ENCODE measurements around the gene HIVEP3.
A peak's percentile ranks its signal among the peaks of the same experiment; 100 is the strongest.

HIVEP3 gene

GRCh38 chr1:41528106-41528505 is 390.6 kb downstream of the HIVEP3 start:
- no peak for DNase-seq (ENCODE audit: low read depth in 2 of 2, low spot score in 1 of 2)

- DNase-seq (ENCODE audit: low read depth in 2 of 2, low spot score in 1 of 2) = no peak
Observed at GRCh38 chr1:41526956-41527561, 391.7 kb downstream of the HIVEP3 start.

- DNase-seq (ENCODE audit: low read depth in 2 of 2, low spot score in 1 of 2) = no peak
Observed at GRCh38 chr1:41525891-41526587, 392.7 kb downstream of the HIVEP3 start.

- no peak for DNase-seq (ENCODE audit: low read depth in 2 of 2, low spot score in 1 of 2)
Observed at GRCh38 chr1:41524676-41525675, 393.7 kb downstream of the HIVEP3 start.

- no peak for DNase-seq (ENCODE audit: low read depth in 2 of 2, low spot score in 1 of 2)
Observed at GRCh38 chr1:41523949-41524675, 394.6 kb downstream of the HIVEP3 start.

GRCh38 chr1:41523071-41523470 is 395.7 kb downstream of the HIVEP3 start:
- no peak for DNase-seq (ENCODE audit: low read depth in 2 of 2, low spot score in 1 of 2)

GRCh38 chr1:41521766-41522165 is 397.0 kb downstream of the HIVEP3 start:
- no peak for DNase-seq (ENCODE audit: low read depth in 2 of 2, low spot score in 1 of 2)

- no peak for DNase-seq (ENCODE audit: low read depth in 2 of 2, low spot score in 1 of 2)
Observed at GRCh38 chr1:41520951-41521752, 397.6 kb downstream of the HIVEP3 start.

- DNase-seq (ENCODE audit: low read depth in 2 of 2, low spot score in 1 of 2) = no peak
Observed at GRCh38 chr1:41519667-41520066, 399.1 kb downstream of the HIVEP3 start.

GRCh38 chr1:41518471-41518870 is 400.3 kb downstream of the HIVEP3 start:
- no peak for DNase-seq (ENCODE audit: low read depth in 2 of 2, low spot score in 1 of 2)

GRCh38 chr1:41517062-41517438 is 401.7 kb downstream of the HIVEP3 start:
- DNase-seq (ENCODE audit: low read depth in 2 of 2, low spot score in 1 of 2) = no peak

GRCh38 chr1:41516168-41517061 is 402.3 kb downstream of the HIVEP3 start:
- peak in 1 of 2 donors; percentile 18 for DNase-seq (ENCODE audit: low read depth in 2 of 2, low spot score in 1 of 2)

- DNase-seq (ENCODE audit: low read depth in 2 of 2, low spot score in 1 of 2) = no peak
Observed at GRCh38 chr1:41515778-41516167, 402.9 kb downstream of the HIVEP3 start.

GRCh38 chr1:41515131-41515678 is 403.5 kb downstream of the HIVEP3 start:
- no peak for DNase-seq (ENCODE audit: low read depth in 2 of 2, low spot score in 1 of 2)

GRCh38 chr1:41514381-41514780 is 404.3 kb downstream of the HIVEP3 start:
- DNase-seq (ENCODE audit: low read depth in 2 of 2, low spot score in 1 of 2) = no peak

GRCh38 chr1:41513383-41513735 is 405.4 kb downstream of the HIVEP3 start:
- no peak for DNase-seq (ENCODE audit: low read depth in 2 of 2, low spot score in 1 of 2)

GRCh38 chr1:41512701-41513382 is 405.9 kb downstream of the HIVEP3 start:
- DNase-seq (ENCODE audit: low read depth in 2 of 2, low spot score in 1 of 2) = no peak

GRCh38 chr1:41511239-41511540 is 407.5 kb downstream of the HIVEP3 start:
- no peak for DNase-seq (ENCODE audit: low read depth in 2 of 2, low spot score in 1 of 2)
